Activated B cell treated with CpG ODN at 0.5 μM for 24 hours (primary cell): ENCODE results near the gene CDC42EP4. TPM values are rescaled to one million over a fixed set of nuclear protein-coding genes. Genes with fewer than 3 reads are reported as not detected.
"Not testable (repeated sequence)": the region's sequence is repeated elsewhere in the genome, so short reads cannot be mapped to it uniquely, and the experiment has no call there.

Source experiments
- ATAC-seq: fragments of 200-7000 bp; cut with Tn5 transposase; one replicate; pipeline ENCODE4 v1.10.0; 2021; ENCODE audit warnings: low read depth, mild to moderate bottlenecking, moderate library complexity
- CTCF ChIA-PET: fragments of 350-600 bp; sonication (Branson Sonifier 250); formaldehyde crosslinking; loops from one replicate; lab custom pipeline; 2021; ENCODE audit warnings: antibody characterized with exemption; lab: Charles Lee
- POLR2A ChIA-PET: fragments of 350-600 bp; sonication (Branson Sonifier 250); formaldehyde crosslinking; loops from one replicate; lab custom pipeline; 2021; ENCODE audit warnings: antibody characterized with exemption; lab: Charles Lee
- DNase-seq: peaks from one replicate; pipeline ENCODE4 v3.0.0; 2022
- H3K27ac Mint-ChIP-seq: one replicate; pipeline ENCODE4 v1.8.0; 2020; ENCODE audit warnings: mixed read lengths
- H3K27me3 Mint-ChIP-seq: one replicate; pipeline ENCODE4 v1.8.0; 2021; ENCODE audit warnings: mixed read lengths
- H3K36me3 Mint-ChIP-seq: one replicate; pipeline ENCODE4 v1.8.0; 2021; ENCODE audit warnings: low read depth, mixed read lengths
- H3K4me1 Mint-ChIP-seq: one replicate; pipeline ENCODE4 v1.8.0; 2021; ENCODE audit warnings: mixed read lengths
- H3K4me3 Mint-ChIP-seq: one replicate; pipeline ENCODE4 v1.8.0; 2020; ENCODE audit warnings: mild to moderate bottlenecking, mixed read lengths
- H3K9me3 Mint-ChIP-seq: one replicate; pipeline ENCODE4 v1.8.0; 2020; ENCODE audit warnings: mixed read lengths
- intact Hi-C: fragments of 100-400 bp; cut with micrococcal nuclease; formaldehyde crosslinking; loops from one replicate; pipeline ENCODE4 v1.15.1; 2024
- total RNA-seq: library from RNA; stranded (reverse); gene quantifications from 2 replicates; pipeline ENCODE4 v1.2.3, GENCODE V29; 2022
- TF ChIP-seq, protein P1 (sequence below): fragments of 200-600 bp; IDR thresholded peaks from one replicate; pipeline ENCODE4 v1.8.0; 2022; ENCODE audit warnings: antibody characterized with exemption, mild to moderate bottlenecking

The CDC42EP4 gene
- total RNA-seq, 1 donor from 2014 or later = 0.95 TPM

DNA sequence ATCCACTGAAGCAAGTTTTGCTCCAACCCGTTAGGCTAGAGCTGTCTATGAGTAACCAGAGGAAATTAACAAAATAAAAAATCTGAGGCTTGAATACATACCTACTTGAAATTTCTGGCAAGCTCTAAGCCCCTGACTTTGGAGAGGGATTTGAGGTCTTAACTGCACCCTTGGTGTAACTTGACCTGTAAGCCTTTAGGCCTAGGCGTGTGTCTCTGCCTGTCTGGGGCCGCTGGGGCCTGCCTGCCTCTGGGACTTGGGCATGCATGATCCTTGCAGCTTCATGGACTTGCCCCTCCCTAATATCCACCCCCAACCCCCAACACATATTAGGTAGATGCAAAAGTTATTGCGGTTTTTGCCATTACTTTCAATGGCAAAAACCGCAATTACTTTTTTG is 3.7 kb upstream of the CDC42EP4 start:
- peaks cover 17% of the 10 kb centered on the region for H3K4me1 Mint-ChIP-seq
- DNase-seq = no peak
- intact Hi-C loops = loop anchor here (10.0 kb wide), 1 partner anchor 889 kb away; the partner anchor contains the start of gene RPL38
- TF ChIP-seq, protein P1, sequence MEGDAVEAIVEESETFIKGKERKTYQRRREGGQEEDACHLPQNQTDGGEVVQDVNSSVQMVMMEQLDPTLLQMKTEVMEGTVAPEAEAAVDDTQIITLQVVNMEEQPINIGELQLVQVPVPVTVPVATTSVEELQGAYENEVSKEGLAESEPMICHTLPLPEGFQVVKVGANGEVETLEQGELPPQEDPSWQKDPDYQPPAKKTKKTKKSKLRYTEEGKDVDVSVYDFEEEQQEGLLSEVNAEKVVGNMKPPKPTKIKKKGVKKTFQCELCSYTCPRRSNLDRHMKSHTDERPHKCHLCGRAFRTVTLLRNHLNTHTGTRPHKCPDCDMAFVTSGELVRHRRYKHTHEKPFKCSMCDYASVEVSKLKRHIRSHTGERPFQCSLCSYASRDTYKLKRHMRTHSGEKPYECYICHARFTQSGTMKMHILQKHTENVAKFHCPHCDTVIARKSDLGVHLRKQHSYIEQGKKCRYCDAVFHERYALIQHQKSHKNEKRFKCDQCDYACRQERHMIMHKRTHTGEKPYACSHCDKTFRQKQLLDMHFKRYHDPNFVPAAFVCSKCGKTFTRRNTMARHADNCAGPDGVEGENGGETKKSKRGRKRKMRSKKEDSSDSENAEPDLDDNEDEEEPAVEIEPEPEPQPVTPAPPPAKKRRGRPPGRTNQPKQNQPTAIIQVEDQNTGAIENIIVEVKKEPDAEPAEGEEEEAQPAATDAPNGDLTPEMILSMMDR = no peak
- ChIA-PET CTCF (interaction anchor here (1.1 to 1.5 kb wide), 2 partner anchors 13 to 54 kb away, joined by 3 to 4 read pairs; no protein-coding TSS in a partner anchor), POLR2A (no interaction called here)
- H3K36me3 Mint-ChIP-seq = no peaks in the 10 kb centered on the region
- H3K27ac Mint-ChIP-seq = no peak overlapping the region
- no peak for ATAC-seq
- no peak overlapping the region for H3K4me3 Mint-ChIP-seq
- H3K27me3 Mint-ChIP-seq = peaks cover 3% of the 10 kb centered on the region
- H3K9me3 Mint-ChIP-seq = no peaks in the 10 kb centered on the region

DNA sequence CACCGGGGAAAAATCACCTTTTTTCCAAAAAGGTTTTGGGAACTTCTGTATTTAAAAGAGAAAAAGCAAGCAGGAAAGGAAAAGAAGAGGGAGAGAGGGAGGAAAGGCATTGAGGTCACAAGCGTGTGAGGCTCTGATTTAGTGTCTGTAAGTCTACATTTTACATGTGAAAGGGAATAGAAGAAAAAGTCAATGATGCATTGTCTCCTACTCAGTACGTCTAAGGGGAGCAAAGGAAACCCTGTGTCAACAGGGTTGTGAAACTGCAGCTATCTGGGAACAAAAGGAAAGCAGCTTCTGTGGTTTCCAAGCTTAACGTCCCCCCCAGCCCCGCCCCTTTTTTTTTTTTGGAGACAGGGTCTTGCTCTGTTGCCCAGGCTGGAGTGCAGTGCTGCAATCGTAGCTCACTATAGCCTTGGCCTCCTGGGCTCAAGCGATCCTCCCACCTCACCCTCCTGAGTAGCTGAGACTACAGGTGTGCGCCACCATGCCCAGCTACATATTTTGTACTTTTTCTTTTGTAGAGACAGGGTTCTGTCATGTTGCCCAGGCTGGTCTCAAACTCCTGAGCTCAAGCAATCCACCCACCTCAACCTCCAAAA is 1.8 kb upstream of the CDC42EP4 start:
- DNase-seq (no peak), ATAC-seq (no peak)
- ChIA-PET POLR2A (no interaction called here), CTCF (no interaction called here)
- Mint-ChIP-seq H3K4me1 (peaks cover 28% of the 10 kb centered on the region), H3K4me3 (no peak overlapping the region), H3K27ac (no peak overlapping the region), H3K36me3 (no peaks in the 10 kb centered on the region), H3K9me3 (no peaks in the 10 kb centered on the region), H3K27me3 (no peaks in the 10 kb centered on the region)
- intact Hi-C loops = loop anchor here (5.0 to 10.0 kb wide), 2 partner anchors 56 to 891 kb away; partner anchors contain the start of gene RPL38
- TF ChIP-seq, protein P1 = no peak

DNA sequence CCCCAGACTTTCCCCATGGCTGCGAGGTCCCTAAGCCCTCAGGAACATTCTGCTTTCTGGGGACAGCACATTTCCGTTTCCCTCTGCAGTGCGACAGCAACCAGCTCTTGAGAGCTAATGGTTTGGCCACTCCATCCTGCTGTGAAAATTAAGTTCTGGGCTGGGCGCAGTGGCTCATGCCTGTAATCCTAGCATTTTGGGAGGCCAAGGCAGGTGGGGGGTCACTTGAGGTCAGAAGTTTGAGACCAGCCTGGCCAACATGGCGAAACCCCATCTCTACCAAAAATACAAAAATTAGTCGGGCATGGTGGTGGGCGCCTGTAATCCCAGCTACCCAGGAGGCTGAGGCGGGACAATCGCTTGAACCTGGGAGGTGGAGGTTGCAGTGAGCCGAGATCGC is 1.1 kb upstream of the CDC42EP4 start:
- Mint-ChIP-seq H3K4me3 (peak overlapping the region; percentile 84), H3K4me1 (peaks cover 28% of the 10 kb centered on the region)
- not testable (repeated sequence) for H3K36me3 Mint-ChIP-seq, H3K9me3 Mint-ChIP-seq, ATAC-seq, H3K27ac Mint-ChIP-seq, H3K27me3 Mint-ChIP-seq, DNase-seq
- CTCF ChIA-PET = interaction anchor here (0.7 kb wide), 1 partner anchor 57 kb away, joined by 3 read pairs; no protein-coding TSS in a partner anchor
- POLR2A ChIA-PET = interaction anchor here (0.6 kb wide), 1 partner anchor 202 kb away, joined by 6 read pairs; no protein-coding TSS in a partner anchor
- intact Hi-C loops = loop anchor here (1.0 to 10.0 kb wide), 3 partner anchors 56 to 892 kb away; partner anchors contain the start of genes COG1 and RPL38

DNA sequence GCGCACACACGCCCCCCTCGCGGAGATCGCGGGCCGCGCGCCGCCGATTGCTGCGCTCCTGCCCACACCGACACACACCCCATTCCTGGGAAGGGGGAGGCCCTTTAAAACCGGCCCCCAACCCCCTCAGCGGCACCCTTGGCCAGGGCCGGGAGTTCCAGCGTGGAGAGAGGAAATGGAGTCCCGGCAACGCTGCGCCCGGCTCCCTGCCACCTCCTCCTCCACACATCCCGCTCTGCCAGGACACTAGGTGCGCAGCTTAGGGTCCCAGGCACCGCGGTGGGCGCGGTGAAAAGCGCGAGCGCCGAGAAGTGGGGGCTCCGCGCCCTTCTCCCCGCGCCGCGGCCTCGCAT is 397 bp downstream of the CDC42EP4 start:
- intact Hi-C loops = loop anchor here (2.0 to 10.0 kb wide), 4 partner anchors 54 to 893 kb away; partner anchors contain the start of gene RPL38
- POLR2A ChIA-PET = interaction anchor here (1.2 kb wide), 1 partner anchor 58 kb away, joined by 7 read pairs; no protein-coding TSS in a partner anchor
- CTCF ChIA-PET = interaction anchor here (1.2 to 1.9 kb wide), 3 partner anchors 56 to 586 kb away, joined by 5 to 8 read pairs (median 6); no protein-coding TSS in a partner anchor
- Mint-ChIP-seq H3K27ac (no peak overlapping the region), H3K9me3 (no peaks in the 10 kb centered on the region), H3K4me1 (peaks cover 14% of the 10 kb centered on the region), H3K36me3 (no peaks in the 10 kb centered on the region), H3K27me3 (peaks cover under 1% of the 10 kb centered on the region), H3K4me3 (peak overlapping the region; percentile 84)
- DNase-seq = peak; percentile 30
- peak; percentile 6 for ATAC-seq
- TF ChIP-seq, protein P1 = no peak

DNA sequence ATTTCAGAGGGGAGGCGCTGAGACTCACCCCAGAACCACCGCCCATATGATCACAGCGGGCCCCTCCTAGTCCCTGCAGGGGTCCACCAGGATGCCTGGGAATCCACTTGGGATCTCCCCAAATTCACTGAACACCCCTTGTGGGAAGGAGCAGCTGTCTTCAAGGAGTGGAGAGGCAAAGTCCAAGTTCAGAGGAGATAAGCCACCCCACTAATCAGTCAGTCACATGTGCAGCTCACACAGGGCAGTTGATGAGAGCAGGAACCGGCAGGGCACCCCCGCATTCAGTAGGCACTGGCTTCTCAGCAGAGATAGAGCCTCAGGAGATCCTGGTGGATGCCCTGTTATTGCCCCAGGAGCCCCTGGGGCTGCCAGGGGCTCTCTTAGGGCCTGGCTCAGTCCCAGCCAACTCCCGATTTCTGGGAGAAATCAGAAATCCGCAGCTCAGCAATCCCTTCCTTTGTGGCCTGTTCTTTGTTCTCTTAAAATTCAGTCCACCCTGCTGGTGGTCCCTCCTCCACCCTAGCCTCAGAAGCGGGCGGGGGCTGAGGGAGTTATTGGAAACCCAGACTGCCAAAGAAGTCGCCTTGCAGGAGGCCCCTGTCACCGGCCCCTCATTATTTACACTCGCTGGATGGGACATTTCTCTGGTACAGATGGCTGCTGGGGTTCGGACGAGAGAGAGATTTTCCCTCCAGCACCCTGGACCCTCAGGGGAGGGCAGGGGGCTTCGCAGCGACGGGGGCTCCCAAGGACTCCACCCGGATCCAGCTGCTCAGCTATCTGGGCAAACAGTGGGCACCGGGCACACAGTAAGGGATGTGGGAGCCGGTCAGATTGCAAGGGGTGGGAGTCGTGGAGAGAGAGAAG is 1.8 kb downstream of the CDC42EP4 start:
- ChIA-PET CTCF (interaction anchor here (0.9 to 1.9 kb wide), 4 partner anchors 43 to 584 kb away, joined by 3 to 8 read pairs (median 6); no protein-coding TSS in a partner anchor), POLR2A (interaction anchor here (1.2 kb wide), 1 partner anchor 60 kb away, joined by 7 read pairs; no protein-coding TSS in a partner anchor)
- DNase-seq (no peak), ATAC-seq (no peak)
- intact Hi-C loops = loop anchor here (2.0 to 10.0 kb wide), 4 partner anchors 53 to 895 kb away; partner anchors contain the start of gene RPL38
- peaks cover 12% of the 10 kb centered on the region for H3K4me1 Mint-ChIP-seq
- TF ChIP-seq, protein P1 = no peak
- no peaks in the 10 kb centered on the region for H3K9me3 Mint-ChIP-seq
- peak overlapping the region; percentile 77 for H3K4me3 Mint-ChIP-seq
- H3K27ac Mint-ChIP-seq = peak overlapping the region; percentile 50
- H3K27me3 Mint-ChIP-seq = peaks cover 8% of the 10 kb centered on the region
- H3K36me3 Mint-ChIP-seq = no peaks in the 10 kb centered on the region

DNA sequence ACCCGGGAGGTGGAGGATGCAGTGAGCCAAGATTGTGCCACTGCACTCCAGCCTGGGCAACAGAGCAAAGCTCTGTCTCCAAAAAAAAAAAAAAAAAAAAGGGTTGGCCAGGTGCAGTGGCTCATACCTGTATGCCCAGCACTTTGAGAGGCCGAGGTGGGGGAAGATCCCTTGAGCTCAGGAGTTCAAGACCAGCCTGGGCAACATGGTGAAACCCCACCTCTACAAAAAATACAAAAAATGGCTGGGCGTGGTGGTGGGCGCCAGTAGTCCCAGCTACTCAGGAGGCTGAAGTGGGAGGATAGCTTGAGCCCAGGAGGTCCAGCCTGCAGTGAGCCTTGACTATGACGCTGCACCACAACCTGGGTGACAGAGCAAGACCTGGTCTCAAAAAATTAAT is 2.8 kb downstream of the CDC42EP4 start:
- POLR2A ChIA-PET, H3K4me3 Mint-ChIP-seq: not testable (repeated sequence)

More for the DNA sequence above, 2.8 kb downstream of the CDC42EP4 start:
- peaks cover 15% of the 10 kb centered on the region for H3K27me3 Mint-ChIP-seq
- H3K4me1 Mint-ChIP-seq = peaks cover 12% of the 10 kb centered on the region
- DNase-seq, H3K27ac Mint-ChIP-seq, ATAC-seq, H3K36me3 Mint-ChIP-seq, H3K9me3 Mint-ChIP-seq, intact Hi-C loops, CTCF ChIA-PET: not testable (repeated sequence)
